Ureter (tissue), 1 donor: ENCODE data around the gene ABHD15. TPM values are rescaled to one million over a fixed set of nuclear protein-coding genes. Genes with fewer than 3 reads are reported as not detected.
A peak's percentile ranks its signal among the peaks of the same experiment; 100 is the strongest.

Source experiments
- DNase-seq: peaks from one replicate; pipeline ENCODE4 v3.0.0-alpha.2; 2020; ENCODE audit warnings: low spot score
- total RNA-seq: library from RNA; stranded (reverse); gene quantifications from one replicate; pipeline ENCODE4 v1.2.4, GENCODE V29; 2023
- donor health status: DM: yes; HTN: yes; CAD: no.

Gene ABHD15
- total RNA-seq, 1 donor from 2014 or later, result 7.8 TPM

- no peak for DNase-seq
Measured at GRCh38 chr17:29582254-29582765, 15.5 kb upstream of the ABHD15 start.

DNA sequence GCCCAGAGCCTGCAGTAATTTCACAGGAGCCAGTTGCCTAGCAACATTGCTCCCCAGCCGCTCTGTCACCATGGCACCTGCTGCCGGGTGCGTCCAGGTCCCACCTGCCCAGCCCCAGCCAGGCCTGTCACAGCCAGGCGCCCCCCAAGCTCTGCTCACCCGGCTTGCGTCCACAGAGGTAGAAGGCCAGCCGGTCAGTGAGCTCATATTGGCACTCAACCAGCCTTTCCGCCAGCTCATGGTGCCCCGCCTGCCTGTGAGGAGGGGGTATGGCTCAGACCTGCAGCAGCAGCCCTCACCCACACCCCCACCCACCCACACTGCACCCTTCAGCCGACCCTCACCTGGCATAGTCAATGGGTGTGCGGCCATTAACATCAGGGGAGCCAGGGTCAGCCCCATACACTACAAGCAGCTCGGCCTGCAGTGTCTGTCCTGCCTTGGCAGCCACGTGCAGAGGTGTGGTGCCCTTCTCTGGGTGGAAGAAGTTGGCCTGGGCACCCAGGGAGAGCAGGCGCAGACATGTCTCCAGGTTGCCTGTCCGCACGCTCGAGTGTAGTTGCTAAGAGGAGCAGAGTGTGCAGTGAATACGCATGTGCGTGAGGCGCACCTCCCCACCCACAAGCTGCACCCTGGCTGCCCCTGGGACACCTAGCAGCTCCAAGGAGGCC lies 14.9 kb upstream of the ABHD15 start:
- no peak for DNase-seq

- peak; percentile 87 for DNase-seq
Measured at GRCh38 chr17:29579866-29580771, 13.3 kb upstream of the ABHD15 start.

DNA sequence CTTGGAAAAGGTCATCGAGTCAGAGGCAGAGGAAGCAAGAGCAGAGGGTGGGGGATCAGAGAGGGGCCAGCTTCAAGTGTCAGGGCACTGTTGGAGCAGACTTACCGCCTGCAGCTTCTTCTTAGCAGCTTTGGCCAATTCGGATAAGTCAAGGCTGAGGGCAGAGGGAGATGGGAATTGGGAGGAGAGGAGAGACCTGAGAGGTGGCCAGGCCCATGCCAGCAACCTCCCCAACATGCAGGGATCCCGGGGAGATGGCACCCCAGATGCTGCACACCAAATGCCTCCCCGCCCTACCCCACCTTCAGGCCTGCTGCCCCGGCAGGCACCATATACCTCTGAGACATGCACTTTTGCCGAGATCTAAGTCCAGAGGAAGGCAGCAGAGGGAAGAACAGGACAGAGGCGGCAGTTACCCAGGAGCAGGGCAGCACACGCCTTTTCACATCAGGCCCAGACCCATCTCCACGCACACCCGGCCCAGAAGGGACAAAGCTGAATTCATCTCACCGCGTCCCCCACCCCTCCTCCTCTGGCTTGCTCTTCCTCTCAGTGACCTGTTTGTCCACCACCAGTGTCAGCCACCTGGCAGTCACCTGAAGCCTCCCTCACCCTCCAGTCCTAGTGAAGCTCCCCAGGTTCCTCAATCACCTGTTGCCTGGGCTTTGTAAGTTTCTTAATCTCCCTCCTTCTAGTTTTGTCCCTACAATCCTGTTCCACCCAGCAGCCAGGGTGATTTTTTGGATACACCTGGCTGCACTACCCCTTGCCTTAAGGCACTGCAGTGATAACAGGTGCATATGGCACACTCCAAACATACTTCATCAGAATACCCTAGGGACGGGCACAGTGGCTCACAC lies 12.0 kb upstream of the ABHD15 start:
- DNase-seq, result no peak

GRCh38 chr17:29577385-29578211 lies 10.8 kb upstream of the ABHD15 start:
- DNase-seq, result no peak

GRCh38 chr17:29577001-29577370 lies 10.1 kb upstream of the ABHD15 start:
- no peak for DNase-seq

DNA sequence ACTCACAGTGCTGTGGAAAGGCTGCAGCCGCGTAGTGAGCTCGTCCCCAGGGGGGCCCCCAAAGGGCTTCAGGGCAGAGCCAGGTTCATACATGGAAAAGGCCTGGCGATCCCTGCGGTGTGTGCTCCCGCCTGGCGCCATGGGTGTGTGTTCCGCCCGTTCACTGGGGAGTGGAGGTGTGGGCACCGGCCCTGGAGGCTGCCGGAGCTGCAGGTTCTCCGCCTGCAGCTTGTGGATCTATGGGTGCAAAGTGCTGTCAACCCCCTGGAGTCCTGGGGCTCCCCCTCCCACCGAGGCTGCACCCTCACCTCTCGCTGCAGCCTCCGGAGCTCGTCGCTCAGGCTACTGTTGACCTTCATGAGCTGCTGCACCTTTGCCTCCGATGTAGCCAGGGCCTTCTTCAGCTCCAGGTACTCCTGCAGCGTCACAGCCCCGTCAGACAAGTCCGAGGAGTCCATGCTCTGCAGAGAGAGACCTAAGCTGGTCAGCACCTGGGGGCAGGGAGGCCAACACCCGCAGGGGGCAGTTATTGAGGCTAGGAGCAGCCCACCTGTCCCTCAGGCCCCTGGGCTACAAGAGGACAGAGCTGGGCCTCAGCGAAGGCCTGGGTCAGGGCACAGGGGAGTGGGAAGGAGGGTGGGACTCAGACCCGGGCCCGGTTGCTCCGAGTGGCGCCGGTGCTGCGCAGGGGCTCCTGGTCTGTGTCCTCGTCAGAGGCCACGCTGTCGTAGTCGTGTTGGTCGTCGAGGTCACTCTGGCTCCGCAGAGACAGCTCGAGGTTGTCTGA lies 9.6 kb upstream of the ABHD15 start:
- no peak for DNase-seq

DNA sequence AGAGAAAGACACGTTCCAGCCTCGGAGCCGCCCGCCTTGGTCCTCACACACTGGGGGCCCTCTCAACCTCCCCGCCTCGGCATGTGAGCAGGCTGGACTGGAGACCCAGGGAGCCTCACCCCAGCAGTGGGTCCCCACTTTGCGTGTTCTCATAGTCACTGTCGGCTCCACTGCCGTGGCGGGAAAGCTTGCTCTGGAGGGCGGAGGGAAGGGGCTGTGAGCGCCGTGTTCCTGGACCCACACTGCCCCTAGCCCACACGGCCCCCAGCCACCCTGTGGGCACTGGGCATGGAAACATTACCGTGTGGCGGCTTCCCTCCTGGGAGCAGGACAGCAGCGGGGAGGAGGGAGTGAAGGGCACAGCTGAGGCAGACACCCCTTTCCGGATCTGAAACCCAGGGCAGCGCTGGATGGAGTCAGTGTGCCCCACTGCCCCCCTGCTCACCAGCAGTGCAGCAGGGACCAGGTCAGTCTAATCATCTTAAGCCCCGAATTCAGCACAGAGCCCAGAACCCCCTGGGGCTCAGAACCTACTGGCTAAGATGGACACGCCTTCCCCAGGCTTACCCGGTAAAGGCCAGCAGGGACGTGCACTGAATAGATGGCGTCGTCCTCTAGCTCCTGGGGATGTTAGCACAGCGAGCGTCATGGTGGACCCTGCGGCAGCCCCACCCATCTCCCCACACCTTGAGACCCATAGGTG lies 8.8 kb upstream of the ABHD15 start:
- DNase-seq, result no peak

DNA sequence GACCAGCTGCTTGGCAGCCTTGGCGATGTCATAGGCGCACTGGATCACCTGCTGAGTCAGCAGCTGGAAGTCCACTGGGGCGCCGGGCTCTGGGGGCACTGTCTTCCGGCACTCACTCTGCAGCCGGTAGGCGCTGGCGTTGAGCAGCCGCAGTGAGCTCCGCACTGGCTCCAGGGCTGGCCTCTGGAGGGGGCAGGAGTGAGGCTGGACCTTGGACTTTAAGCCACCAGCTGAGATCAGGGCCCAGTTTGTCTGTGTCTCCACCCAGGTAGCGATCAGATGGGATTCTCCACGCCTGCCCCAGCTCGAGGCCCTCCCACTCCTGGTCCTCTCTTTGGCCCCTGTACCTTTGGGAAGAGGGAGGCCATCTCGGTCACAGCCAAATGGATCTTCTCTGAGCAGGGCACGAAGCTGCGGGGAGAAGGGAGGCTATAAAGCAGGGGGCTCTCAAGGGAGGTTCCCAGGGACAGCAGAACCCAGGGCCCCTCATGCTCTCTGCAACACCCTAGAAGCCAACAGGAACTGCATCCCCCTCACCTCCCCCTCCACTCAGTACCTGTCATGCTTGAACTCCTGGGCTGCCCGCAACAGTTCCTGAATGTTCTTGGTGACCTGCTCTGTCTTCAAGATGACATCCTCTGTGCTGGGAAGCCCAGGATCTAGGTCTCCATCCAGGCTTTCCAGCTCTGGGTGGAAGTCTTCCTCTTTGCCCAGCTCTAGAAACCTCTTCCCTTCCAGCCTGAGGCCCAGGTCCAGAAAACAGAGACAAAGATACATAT lies 8.1 kb upstream of the ABHD15 start:
- no peak for DNase-seq

DNA sequence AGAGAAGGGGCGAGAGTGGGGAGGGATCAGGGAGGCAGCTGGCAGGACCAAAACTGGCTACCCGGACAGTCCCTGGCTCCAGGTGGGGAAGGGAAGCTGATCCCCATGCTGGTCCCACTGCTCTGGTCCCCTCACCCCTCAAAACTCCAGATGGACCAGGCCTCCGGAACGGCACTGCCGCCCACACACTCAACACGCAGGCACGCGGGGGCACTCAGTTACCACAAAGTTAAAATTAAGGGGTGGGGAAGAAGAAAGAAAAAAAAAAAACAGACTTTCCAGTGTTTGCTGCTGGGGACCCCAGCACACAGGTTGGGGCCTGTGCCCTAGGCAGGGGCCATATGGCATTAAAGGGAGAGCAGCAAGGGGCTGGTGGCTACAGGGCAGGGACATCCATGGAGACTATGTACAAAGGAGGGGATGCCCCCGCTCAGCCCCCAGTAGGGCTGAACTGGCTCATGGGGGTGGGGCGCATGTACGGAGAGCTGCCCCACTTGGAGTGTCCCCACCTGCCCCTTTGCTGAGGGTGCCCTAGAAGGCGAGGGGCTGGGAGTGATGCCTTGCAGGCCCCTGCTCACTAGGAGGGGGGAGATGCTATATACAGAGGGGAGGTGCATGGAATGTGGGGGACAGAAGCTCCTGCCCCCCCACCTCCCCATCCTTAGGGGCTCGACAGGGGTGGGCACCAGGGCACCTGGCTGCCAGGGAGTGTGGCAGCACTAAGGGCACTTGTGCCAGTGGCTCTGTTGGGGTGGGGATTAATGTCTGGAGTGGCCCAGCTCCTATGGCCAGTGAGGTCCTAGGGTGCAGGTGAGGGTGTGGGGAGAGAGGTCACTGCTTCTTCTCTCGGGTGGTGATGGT lies 7.3 kb upstream of the ABHD15 start:
- DNase-seq, result no peak

GRCh38 chr17:29573558-29573869 lies 6.7 kb upstream of the ABHD15 start:
- no peak for DNase-seq

DNA sequence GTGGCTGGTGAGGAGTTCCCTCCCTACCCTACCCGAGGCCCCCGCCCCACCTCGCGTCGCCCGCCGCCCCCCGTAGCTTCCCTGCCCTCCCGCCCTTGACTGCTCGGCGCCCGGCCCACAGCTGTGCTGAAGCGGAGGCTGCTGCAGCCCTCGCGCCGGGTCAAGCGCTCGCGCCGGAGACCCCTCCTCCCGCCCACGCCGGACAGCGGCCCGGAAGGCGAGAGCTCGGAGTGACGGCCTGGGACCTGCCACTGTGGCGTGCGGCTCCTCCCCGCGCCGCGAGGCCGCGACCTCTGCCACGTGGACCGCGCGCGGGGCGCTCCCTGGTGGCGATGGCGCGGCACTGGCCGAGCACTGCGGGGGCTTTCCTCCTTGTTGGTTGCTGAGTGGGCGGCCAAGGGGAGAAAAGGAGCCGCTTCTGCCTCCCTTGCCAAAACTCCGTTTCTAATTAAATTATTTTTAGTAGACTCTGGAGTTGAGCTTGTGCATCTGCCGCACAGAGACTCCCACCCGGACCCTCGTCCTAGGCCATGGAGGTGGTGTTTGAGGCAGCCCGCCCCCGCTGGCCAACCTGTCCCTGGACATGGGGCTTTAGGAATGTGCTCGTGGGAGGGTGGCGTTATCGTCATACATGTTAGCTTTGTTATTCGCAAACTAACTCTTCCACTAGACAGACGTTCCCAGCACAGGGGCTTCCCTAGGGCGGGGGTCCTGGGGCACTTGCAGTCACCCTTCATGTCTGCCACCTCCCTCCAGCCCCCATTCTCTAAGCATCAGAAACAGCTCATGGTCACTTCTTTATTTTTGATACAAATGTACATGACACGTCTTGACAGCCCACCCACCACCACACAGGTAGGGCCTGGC lies 6.1 kb upstream of the ABHD15 start:
- DNase-seq, result peak; percentile 52

DNA sequence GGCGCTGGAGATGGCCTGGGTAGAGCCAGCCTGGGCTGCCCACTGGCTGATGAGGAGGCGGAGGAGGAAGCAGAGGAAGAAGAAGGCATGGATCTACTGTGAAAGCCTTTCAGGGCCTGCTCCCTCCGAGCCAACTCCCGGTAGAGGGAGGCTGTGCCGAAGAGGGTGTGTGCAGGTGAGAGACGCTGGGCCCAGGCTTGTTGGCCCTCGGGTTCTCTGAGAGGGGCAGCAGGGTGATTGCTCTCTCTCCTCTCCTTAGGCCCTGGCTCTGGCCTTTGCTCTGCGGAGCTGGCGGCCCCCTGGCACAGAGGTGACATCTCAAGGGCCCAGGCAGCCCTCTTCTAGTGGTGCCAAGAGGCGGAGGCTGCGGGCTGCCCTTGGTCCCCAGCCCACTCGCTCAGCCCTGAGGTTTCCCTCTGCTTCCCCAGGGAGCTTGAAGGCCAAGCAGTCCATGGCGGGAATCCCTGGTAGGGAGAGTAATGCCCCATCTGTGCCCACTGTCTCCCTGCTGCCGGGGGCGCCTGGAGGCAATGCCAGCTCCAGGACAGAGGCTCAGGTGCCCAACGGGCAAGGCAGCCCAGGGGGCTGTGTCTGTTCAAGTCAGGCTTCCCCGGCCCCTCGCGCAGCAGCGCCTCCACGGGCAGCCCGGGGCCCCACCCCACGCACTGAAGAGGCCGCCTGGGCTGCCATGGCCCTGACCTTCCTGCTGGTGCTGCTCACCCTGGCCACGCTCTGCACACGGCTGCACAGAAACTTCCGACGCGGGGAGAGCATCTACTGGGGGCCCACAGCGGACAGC lies 5.2 kb upstream of the ABHD15 start:
- peak; percentile 43 for DNase-seq

DNA sequence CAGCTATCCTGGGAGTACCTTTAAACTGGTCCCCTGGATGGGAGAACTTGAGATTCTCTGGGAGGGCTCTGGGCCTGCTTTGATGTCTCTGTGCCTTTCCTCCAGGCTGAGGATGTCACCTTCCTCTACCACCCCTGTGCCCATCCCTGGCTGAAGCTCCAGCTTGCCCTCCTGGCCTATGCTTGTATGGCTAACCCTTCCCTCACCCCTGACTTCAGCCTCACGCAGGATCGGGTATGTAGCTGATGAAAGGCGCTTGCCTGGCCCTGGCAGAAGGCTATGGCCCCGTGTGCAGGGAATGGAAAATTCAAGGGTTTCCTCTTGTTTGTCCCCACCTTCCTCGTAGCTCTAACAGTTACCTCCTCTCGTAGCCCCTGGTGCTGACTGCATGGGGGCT lies 4.6 kb upstream of the ABHD15 start:
- DNase-seq, result no peak

DNA sequence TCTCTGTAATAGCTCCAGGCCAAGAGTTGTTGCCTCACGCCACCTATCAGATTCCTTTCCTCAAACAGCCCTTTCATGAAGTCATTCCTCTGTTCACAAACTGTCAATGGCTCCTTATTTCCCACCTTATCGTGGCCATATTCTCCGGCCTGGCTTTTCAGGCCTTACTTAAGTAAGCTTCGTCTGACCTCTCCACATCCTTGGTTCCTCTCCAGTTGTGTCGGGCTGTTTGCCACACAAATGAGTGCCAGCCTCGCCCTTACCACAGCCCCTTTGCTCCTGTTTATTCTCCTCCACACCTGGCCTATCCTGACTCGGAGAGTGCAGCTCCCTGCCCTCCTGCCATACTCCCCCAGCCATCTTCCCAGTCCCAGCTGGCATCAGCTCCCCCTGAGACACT lies 3.7 kb upstream of the ABHD15 start:
- DNase-seq, result peak; percentile 38

DNA sequence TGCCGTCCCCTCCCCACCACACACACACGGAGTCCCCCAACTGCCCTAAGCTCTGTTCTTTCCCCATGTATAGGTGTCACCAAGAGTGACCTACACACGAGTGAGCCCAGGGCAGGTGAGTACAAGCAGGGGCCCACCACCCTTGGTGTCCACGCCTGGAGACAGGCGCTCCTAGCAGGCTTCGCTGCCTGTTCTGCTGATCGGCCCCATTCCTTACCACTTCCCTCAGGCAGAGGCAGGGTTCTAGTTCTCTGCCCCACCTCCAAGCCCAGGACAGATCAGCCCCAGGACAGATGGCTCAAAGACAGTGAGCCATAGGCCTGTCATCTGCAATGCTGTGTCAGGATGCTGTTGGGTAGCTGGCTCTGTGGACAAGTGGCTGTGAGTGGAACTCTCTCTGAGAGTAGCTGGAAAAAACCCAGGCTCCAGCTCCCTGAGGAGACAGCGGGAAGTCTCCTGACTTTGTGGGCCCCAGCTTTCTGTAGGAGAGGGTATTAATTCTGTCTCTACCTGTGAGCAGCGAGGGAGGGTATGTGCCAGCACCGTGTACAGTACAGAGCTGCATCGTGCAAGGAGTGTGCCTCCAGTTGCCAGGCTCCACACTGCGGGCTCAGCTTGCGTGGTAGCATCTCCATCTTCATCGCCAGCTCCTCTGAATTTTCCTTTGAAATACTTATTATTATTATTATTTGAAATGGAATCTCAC lies 2.6 kb upstream of the ABHD15 start:
- DNase-seq, result no peak
